A549 (cell line): Measurements from ENCODE around the gene PGK2.

ENCODE experiments used
- BHLHE40 ChIP-seq: IDR thresholded peaks from 2 replicates; pipeline ENCODE4 v1.6.1; 2012; ENCODE audit warnings: low read depth, low read length, inconsistent platforms
- CEBPB ChIP-seq, 2 experiments: fragments of >200 bp in 1 of 2; sonication (Bioruptor Twin) in 1 of 2; formaldehyde crosslinking in 1 of 2; IDR thresholded peaks; 2 replicates each; pipeline ENCODE4 v1.6.1; 2012 to 2016
- CTCF ChIP-seq: fragments of >200 bp; sonication (Bioruptor Twin); formaldehyde crosslinking; IDR thresholded peaks from 3 replicates; pipeline ENCODE4 v1.5.1; 2016
- EHMT2 ChIP-seq: fragments of 200-600 bp; sonication (generic); IDR thresholded peaks from 2 replicates; pipeline ENCODE4 v1.6.1; 2016; ENCODE audit warnings: antibody characterized with exemption, low read depth, mild to moderate bottlenecking, moderate library complexity
- JUN ChIP-seq, 2 experiments: fragments of >200 bp; sonication (Bioruptor Twin); formaldehyde crosslinking; IDR thresholded peaks; 2 replicates in 1 of 2; 3 replicates in 1 of 2; pipeline ENCODE4 v1.6.1; 2016 to 2017
- PBX3 ChIP-seq: IDR thresholded peaks from 2 replicates; pipeline ENCODE4 v1.6.1; 2012
- POLR2A ChIP-seq: IDR thresholded peaks from 2 replicates; pipeline ENCODE4 v1.6.1; 2012; ENCODE audit warnings: mild to moderate bottlenecking, low read length
- RAD21 ChIP-seq, 2 experiments: fragments of >200 bp in 1 of 2; sonication (Bioruptor Twin) in 1 of 2; formaldehyde crosslinking in 1 of 2; IDR thresholded peaks in 1 of 2; conservative IDR thresholded peaks in 1 of 2; 2 replicates in 1 of 2; 3 replicates in 1 of 2; pipeline ENCODE4 v1.6.1; 2012 to 2018; ENCODE audit warnings: inconsistent platforms in 1 of 2
- RARB ChIP-seq: fragments of 250-450 bp; sonication (Bioruptor Pico); IDR thresholded peaks from 2 replicates; pipeline ENCODE4 v1.8.0; 2021; ENCODE audit warnings: mild to moderate bottlenecking, moderate library complexity
- REST ChIP-seq: fragments of 200-600 bp; sonication (generic); IDR thresholded peaks from 2 replicates; pipeline ENCODE4 v1.6.1; 2016; ENCODE audit warnings: antibody characterized with exemption, mild to moderate bottlenecking, moderate library complexity
- RFX5 ChIP-seq: fragments of 450-650 bp; IDR thresholded peaks from 2 replicates; pipeline ENCODE4 v1.7.1; 2014; ENCODE audit warnings: antibody characterized with exemption, mild to moderate bottlenecking, moderate library complexity
- SMC3 ChIP-seq: fragments of >200 bp; sonication (Bioruptor Twin); formaldehyde crosslinking; IDR thresholded peaks from 3 replicates; pipeline ENCODE4 v1.6.1; 2018; ENCODE audit warnings: inconsistent platforms
- TP53 ChIP-seq: fragments of 250-450 bp; sonication (Bioruptor Pico); IDR thresholded peaks from 2 replicates; pipeline ENCODE4 v1.5.0; 2021; ENCODE audit warnings: mild to moderate bottlenecking, moderate library complexity

- TF ChIP-seq CTCF (no peak), CEBPB (IDR thresholded peaks at IDR 0.05) (no peak), POLR2A (no peak), TP53 (CRISPR knock-in tag) (no peak), JUN (IDR thresholded peaks at IDR 0.05) (no peak), REST (no peak), PBX3 (no peak), RARB (CRISPR knock-in tag) (no peak), SMC3 (no peak), RAD21 (conservative IDR thresholded peaks at IDR 0.05 in 1 of 2, IDR thresholded peaks at IDR 0.05 in 1 of 2) (no peak), BHLHE40 (no peak), EHMT2 (no peak), RFX5 (no peak)
Observed at GRCh38 chr6:49790341-49790740, 3.3 kb upstream of the PGK2 start.
